Peyer's patch (tissue), 4 donors: ENCODE data around the gene FRAT1. TPM values are rescaled to one million over a fixed set of nuclear protein-coding genes. Genes with fewer than 3 reads are reported as not detected.

ENCODE experiments used
- DNase-seq, 3 donors: peaks; one replicate each; pipeline ENCODE4 v3.0.0-alpha.2; 2017 to 2019
- H3K27ac ChIP-seq, 4 donors: fragments of 200-600 bp; sonication (generic); one replicate each; pipeline ENCODE4 v1.5.1; 2016 to 2019
- H3K27me3 ChIP-seq, 2 donors: fragments of 200-600 bp; sonication (generic); one replicate each; pipeline ENCODE4 v1.5.1; 2019
- H3K36me3 ChIP-seq, 3 donors: fragments of 200-600 bp; sonication (generic); one replicate each; pipeline ENCODE4 v1.5.1; 2016 to 2019
- H3K4me1 ChIP-seq, 4 donors: fragments of 200-600 bp; sonication (generic); one replicate each; pipeline ENCODE4 v1.5.1; 2016 to 2019
- H3K4me3 ChIP-seq, 4 donors: fragments of 200-600 bp; sonication (generic); 1 replicate in 3 of 4; 2 replicates in 1 of 4; pipeline ENCODE4 v1.5.1; 2016 to 2019; ENCODE audit warnings: mild to moderate bottlenecking in 1 of 4
- H3K9me3 ChIP-seq, 4 donors: fragments of 200-600 bp; sonication (generic); one replicate each; pipeline ENCODE4 v1.5.1; 2016 to 2019; ENCODE audit warnings: mild to moderate bottlenecking in 1 of 4
- CTCF ChIP-seq, 6 experiments: fragments of 450-650 bp in 4 of 6; fragments of 200-600 bp in 2 of 6; sonication (generic) in 1 of 6; IDR thresholded peaks; one replicate each; pipeline ENCODE4 v1.5.1; 2017 to 2019; ENCODE audit warnings: antibody characterized with exemption in 6 of 6, mild to moderate bottlenecking in 3 of 6, moderate library complexity in 1 of 6
- POLR2A ChIP-seq, 2 donors: fragments of 450-650 bp; IDR thresholded peaks; one replicate each; pipeline ENCODE4 v1.5.1; 2017; ENCODE audit warnings: antibody characterized with exemption in 2 of 2, mild to moderate bottlenecking in 2 of 2, moderate library complexity in 2 of 2
- total RNA-seq, 4 donors: library from RNA; depleted of rRNA; stranded (reverse); fragments of >200 nt; gene quantifications; one replicate each; pipeline ENCODE4 v1.1.0, GENCODE V29; 2016

The FRAT1 gene
- total RNA-seq, 4 donors from 2014 or later = 1.7 to 9.7 (median 6.9) TPM

DNA sequence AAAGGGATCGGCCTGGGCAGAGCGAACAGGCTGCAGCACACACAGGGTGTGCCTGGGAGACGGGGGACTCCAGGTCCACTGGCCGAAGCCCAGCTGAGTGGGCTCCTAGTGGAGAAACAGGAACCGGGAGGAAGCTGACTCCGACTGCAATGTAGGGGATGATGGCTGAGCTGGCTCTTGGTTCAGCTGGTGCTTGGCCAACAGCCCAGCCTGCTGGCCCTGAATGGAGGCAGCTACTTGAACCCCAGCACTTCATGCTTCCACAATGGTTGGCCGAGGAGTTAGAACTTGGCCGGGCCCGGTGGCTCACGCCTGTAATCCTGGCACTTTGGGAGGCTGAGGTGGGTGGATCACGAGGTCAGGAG, 42.4 kb downstream of the FRAT1 start:
- DNase-seq = no peak
- Histone ChIP-seq H3K9me3 (no peaks in the 10 kb centered on the region), H3K4me3 (no peak overlapping the region), H3K4me1 (peaks cover 0 to 6% (median 2%) of the 10 kb centered on the region in 4 donors), H3K27me3 (no peaks in the 10 kb centered on the region), H3K27ac (no peak overlapping the region), H3K36me3 (peaks cover 0 to 14% (median 0%) of the 10 kb centered on the region in 3 donors)
- TF ChIP-seq POLR2A (IDR thresholded peaks at IDR 0.05) = no peak
- TF ChIP-seq CTCF (IDR thresholded peaks at IDR 0.05) = no peak

GRCh38 chr10:97362310-97363033, 43.4 kb downstream of the FRAT1 start:
- TF ChIP-seq POLR2A (IDR thresholded peaks at IDR 0.05) (no peak), CTCF (IDR thresholded peaks at IDR 0.05) (no peak)
- no peak for DNase-seq
- Histone ChIP-seq H3K9me3 (no peaks in the 10 kb centered on the region), H3K4me1 (peaks cover 0 to 4% (median 0%) of the 10 kb centered on the region in 4 donors), H3K27ac (no peak overlapping the region), H3K27me3 (no peaks in the 10 kb centered on the region), H3K4me3 (no peak overlapping the region), H3K36me3 (peaks cover 0 to 23% (median 0%) of the 10 kb centered on the region in 3 donors)

DNA sequence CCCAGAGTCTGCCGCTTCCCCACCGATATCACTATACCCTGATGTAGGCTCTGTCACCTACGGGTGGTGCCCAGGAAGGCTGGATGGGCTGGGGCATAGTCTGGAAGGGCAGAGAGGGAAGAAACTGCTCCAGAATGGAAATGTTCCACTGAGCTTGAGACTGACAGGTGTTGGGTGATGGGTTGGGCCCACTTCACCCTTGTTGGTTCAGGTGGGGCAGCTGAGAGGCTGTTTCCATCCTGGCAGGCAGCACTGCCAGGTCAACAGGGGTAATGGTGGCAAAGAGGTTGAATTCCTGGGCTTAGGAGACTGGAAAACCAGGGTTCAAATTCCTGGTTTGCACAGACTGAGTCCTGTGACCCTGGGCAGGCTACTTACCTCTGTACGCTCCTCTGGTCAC, 44.0 kb downstream of the FRAT1 start:
- Histone ChIP-seq H3K36me3 (peaks cover 0 to 23% (median 0%) of the 10 kb centered on the region in 3 donors), H3K27ac (no peak overlapping the region), H3K4me1 (peaks cover 0 to 4% (median 0%) of the 10 kb centered on the region in 4 donors), H3K9me3 (no peaks in the 10 kb centered on the region), H3K4me3 (no peak overlapping the region), H3K27me3 (no peaks in the 10 kb centered on the region)
- TF ChIP-seq CTCF (IDR thresholded peaks at IDR 0.05) (no peak), POLR2A (IDR thresholded peaks at IDR 0.05) (no peak)
- no peak for DNase-seq

GRCh38 chr10:97365761-97366351, 46.8 kb downstream of the FRAT1 start:
- Histone ChIP-seq H3K27me3 (no peaks in the 10 kb centered on the region), H3K36me3 (peaks cover 0 to 26% (median 0%) of the 10 kb centered on the region in 3 donors), H3K9me3 (no peaks in the 10 kb centered on the region), H3K27ac (peak overlapping the region; percentile 26 to 68 (median 55)), H3K4me1 (peaks cover 0 to 4% (median 0%) of the 10 kb centered on the region in 4 donors), H3K4me3 (no peak overlapping the region)
- no peak for TF ChIP-seq POLR2A (IDR thresholded peaks at IDR 0.05)
- TF ChIP-seq CTCF (IDR thresholded peaks at IDR 0.05) = no peak
- DNase-seq = no peak

DNA sequence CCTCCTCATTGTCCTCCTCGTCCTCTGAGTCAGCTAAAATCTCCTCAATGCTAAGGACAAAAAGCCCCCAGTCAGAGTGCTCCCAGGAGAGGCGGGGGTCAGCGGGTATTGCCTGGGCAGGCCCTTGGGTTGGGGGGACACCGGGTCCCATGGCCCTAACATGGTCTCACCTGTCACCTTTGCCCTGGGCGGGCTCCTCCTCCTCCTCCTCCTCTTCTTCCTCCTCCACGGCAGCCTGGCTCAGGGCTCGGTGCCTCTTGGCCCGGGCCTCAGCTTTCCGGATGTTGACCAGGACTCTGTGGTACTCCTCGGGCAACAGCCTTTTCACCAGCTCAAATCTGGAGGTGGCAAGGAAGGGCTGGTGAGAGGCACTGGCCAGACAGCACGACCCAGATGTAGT, 47.5 kb downstream of the FRAT1 start:
- DNase-seq = no peak
- TF ChIP-seq CTCF (IDR thresholded peaks at IDR 0.05) (no peak), POLR2A (IDR thresholded peaks at IDR 0.05) (no peak)
- H3K9me3 ChIP-seq = no peaks in the 10 kb centered on the region
- H3K4me3 ChIP-seq = no peak overlapping the region
- H3K27ac ChIP-seq = peak overlapping the region in 2 of 4 donors; percentile 52 to 68
- H3K36me3 ChIP-seq = peaks cover 0 to 33% (median 0%) of the 10 kb centered on the region in 3 donors
- H3K4me1 ChIP-seq = peaks cover 0 to 4% (median 0%) of the 10 kb centered on the region in 4 donors
- H3K27me3 ChIP-seq = no peaks in the 10 kb centered on the region
